ENCODE data around the gene CENPL. TPM values are rescaled to one million over a fixed set of nuclear protein-coding genes. Genes with fewer than 3 reads are reported as not detected.

CENPL gene
- total RNA-seq, 1 donor from 2014 or later: 13.4 TPM

DNA sequence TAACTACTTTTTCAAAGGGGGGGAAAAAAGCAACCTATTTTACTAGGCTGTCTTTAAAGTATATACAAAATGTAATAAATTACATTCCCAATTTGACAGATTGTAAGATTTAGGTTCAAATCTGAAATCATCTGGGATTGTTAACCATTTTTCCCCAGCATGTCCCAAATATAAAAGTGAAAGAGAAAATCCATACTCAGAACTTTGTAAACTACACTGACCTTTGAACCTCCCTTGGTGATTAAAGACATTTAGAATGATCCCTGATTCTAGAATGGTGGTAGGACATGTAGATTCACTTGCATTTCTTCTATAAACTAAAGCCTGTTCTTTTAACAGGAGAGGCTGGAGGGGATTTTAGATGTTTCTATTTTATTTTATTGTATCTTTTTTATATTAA is 70.9 kb downstream of the CENPL start:
- DNase-seq: no peak

Other genes starting within 250 kb of the CENPL start
- not detected in 2 replicates for gene SLC9C2, start 221.8 kb downstream of the CENPL start, total RNA-seq
- not detected in 2 replicates for gene TEX50, start 189.5 kb downstream of the CENPL start, total RNA-seq
- 0.05 and 0.17 TPM in 2 replicates for gene ANKRD45, start 155.0 kb downstream of the CENPL start, total RNA-seq
- gene KLHL20, start 109.9 kb downstream of the CENPL start, total RNA-seq: 44.2 and 49.5 TPM in 2 replicates
- 13.8 and 31.8 TPM in 2 replicates for gene DARS2, start 210 bp downstream of the CENPL start, total RNA-seq
- gene GAS5, start 43.1 kb upstream of the CENPL start, total RNA-seq: 180 and 432 TPM in 2 replicates
- gene ZBTB37, start 43.5 kb upstream of the CENPL start, total RNA-seq: 5.5 and 6.0 TPM in 2 replicates
- gene SERPINC1, start 92.4 kb upstream of the CENPL start, total RNA-seq: 0.05 TPM in 1 of 2 replicates, not detected in the other
- 22.6 TPM in 2 replicates for gene RC3H1, start 197.5 kb upstream of the CENPL start, total RNA-seq

All from dermis blood vessel endothelial cell (primary cell).